Right lobe of liver (tissue), 4 donors: ENCODE data around the gene WWP2.

Source experiments
- POLR2A ChIP-seq: fragments of 450-650 bp; IDR thresholded peaks from one replicate; pipeline ENCODE4 v1.6.1; 2017; ENCODE audit warnings: antibody characterized with exemption, mild to moderate bottlenecking
- TF ChIP-seq, protein P1 (sequence below), 4 donors: fragments of 200-600 bp in 3 of 4; fragments of 450-650 bp in 1 of 4; IDR thresholded peaks; one replicate each; pipeline versions ENCODE4 v1.5.1 to v1.8.0; 2016 to 2022; ENCODE audit warnings: antibody characterized with exemption in 4 of 4, mild to moderate bottlenecking in 2 of 4
- donor health status: DM: no; HTN: no; CAD: no.
- donor health status: DM: no; HTN: no; CAD: no.
- donor health status: DM: no; HTN: yes; CAD: no.

GRCh38 chr16:69763599-69763942 is 1.4 kb downstream of the WWP2 start:
- TF ChIP-seq, protein P1, sequence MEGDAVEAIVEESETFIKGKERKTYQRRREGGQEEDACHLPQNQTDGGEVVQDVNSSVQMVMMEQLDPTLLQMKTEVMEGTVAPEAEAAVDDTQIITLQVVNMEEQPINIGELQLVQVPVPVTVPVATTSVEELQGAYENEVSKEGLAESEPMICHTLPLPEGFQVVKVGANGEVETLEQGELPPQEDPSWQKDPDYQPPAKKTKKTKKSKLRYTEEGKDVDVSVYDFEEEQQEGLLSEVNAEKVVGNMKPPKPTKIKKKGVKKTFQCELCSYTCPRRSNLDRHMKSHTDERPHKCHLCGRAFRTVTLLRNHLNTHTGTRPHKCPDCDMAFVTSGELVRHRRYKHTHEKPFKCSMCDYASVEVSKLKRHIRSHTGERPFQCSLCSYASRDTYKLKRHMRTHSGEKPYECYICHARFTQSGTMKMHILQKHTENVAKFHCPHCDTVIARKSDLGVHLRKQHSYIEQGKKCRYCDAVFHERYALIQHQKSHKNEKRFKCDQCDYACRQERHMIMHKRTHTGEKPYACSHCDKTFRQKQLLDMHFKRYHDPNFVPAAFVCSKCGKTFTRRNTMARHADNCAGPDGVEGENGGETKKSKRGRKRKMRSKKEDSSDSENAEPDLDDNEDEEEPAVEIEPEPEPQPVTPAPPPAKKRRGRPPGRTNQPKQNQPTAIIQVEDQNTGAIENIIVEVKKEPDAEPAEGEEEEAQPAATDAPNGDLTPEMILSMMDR (IDR thresholded peaks at IDR 0.05): no peak
- TF ChIP-seq POLR2A: no peak
